Right lobe of liver (tissue), 6 donors: ENCODE data around the gene KBTBD2. TPM values are rescaled to one million over a fixed set of nuclear protein-coding genes. Genes with fewer than 3 reads are reported as not detected.

ENCODE experiments used
- ATAC-seq, 4 donors: fragments of 200-7000 bp; cut with Tn5 transposase; one replicate each; pipeline ENCODE4 v1.9.1; 2020; ENCODE audit warnings: mild to moderate bottlenecking in 4 of 4, moderate library complexity in 4 of 4
- DNase-seq, 3 donors: peaks; one replicate each; pipeline ENCODE4 v3.0.0-alpha.2; 2020
- H3K27ac ChIP-seq, 3 donors: fragments of 200-600 bp; one replicate each; pipeline ENCODE4 v1.8.0; 2022
- H3K27me3 ChIP-seq, 2 donors: fragments of 200-600 bp; one replicate each; pipeline ENCODE4 v1.8.0; 2022
- H3K36me3 ChIP-seq, 4 donors: fragments of 200-600 bp; sonication (generic) in 1 of 4; one replicate each; pipeline versions ENCODE4 v1.5.1 to v1.8.0; 2017 to 2022; ENCODE audit warnings: control low read depth in 1 of 4
- H3K4me1 ChIP-seq, 4 donors: fragments of 200-600 bp; sonication (generic) in 1 of 4; one replicate each; pipeline versions ENCODE4 v1.5.1 to v1.8.0; 2017 to 2022; ENCODE audit warnings: control low read depth in 1 of 4
- H3K4me3 ChIP-seq, 3 donors: fragments of 200-600 bp; one replicate each; pipeline ENCODE4 v1.8.0; 2022
- H3K9me3 ChIP-seq, 4 donors: fragments of 200-600 bp; sonication (generic) in 1 of 4; one replicate each; pipeline versions ENCODE4 v1.5.1 to v1.8.0; 2017 to 2022; ENCODE audit warnings: control low read depth in 1 of 4
- POLR2A ChIP-seq: fragments of 450-650 bp; IDR thresholded peaks from one replicate; pipeline ENCODE4 v1.6.1; 2017; ENCODE audit warnings: antibody characterized with exemption, mild to moderate bottlenecking
- WGBS: methylation state at CpG from one replicate; pipeline ENCODE4 v1.1.6; 2018; ENCODE audit warnings: low coverage, low lambda C conversion rate; ENCODE audit not compliant: insufficient coverage; ENCODE audit errors: missing lambda C conversion rate; 5-methylcytosine and 5-hydroxymethylcytosine counted together
- intact Hi-C, 2 donors: fragments of 100-400 bp; cut with DNase I; formaldehyde crosslinking; loops; one replicate each; pipeline versions ENCODE4 v1.11.2 to v1.14.1; 2022
- long read RNA-seq: library from polyadenylated mRNA; unstranded; transcript quantifications from one replicate; pipeline ENCODE4 v2.0.0, GENCODE V29; 2019
- total RNA-seq, 6 experiments: library from RNA; depleted of rRNA in 2 of 6; stranded (reverse); fragments of >200 nt in 2 of 6; fragmentation: NEBNext Ultra II Directional in 3 of 6; extraction: Animal tissue kit (Norgen Biotek cat#: 25700) in 3 of 6; gene quantifications; one replicate each; pipeline versions ENCODE4 v1.1.0 to v1.2.4, GENCODE V29; 2016 to 2023
- TF ChIP-seq, protein P1 (sequence below), 4 donors: fragments of 200-600 bp in 3 of 4; fragments of 450-650 bp in 1 of 4; IDR thresholded peaks; one replicate each; pipeline versions ENCODE4 v1.5.1 to v1.8.0; 2016 to 2022; ENCODE audit warnings: antibody characterized with exemption in 4 of 4, mild to moderate bottlenecking in 2 of 4
- donor health status: DM: no; HTN: yes; CAD: no.
- donor health status: DM: no; HTN: no; CAD: no.
- donor health status: DM: no; HTN: no; CAD: no.
- donor health status: DM: no; HTN: yes; CAD: no.
- donor health status: DM: no; HTN: yes; CAD: no.

Gene KBTBD2
- 10 to 100 TPM in 4 of 6 experiments, 1 to 10 TPM in 2; 7.0 to 14.5 (median 10.5) TPM for total RNA-seq
- long read RNA-seq, partial matches to known transcripts: 0 of 1 reads
- long read RNA-seq, other reads (novel, unspliced or antisense): 1 of 1 reads

DNA sequence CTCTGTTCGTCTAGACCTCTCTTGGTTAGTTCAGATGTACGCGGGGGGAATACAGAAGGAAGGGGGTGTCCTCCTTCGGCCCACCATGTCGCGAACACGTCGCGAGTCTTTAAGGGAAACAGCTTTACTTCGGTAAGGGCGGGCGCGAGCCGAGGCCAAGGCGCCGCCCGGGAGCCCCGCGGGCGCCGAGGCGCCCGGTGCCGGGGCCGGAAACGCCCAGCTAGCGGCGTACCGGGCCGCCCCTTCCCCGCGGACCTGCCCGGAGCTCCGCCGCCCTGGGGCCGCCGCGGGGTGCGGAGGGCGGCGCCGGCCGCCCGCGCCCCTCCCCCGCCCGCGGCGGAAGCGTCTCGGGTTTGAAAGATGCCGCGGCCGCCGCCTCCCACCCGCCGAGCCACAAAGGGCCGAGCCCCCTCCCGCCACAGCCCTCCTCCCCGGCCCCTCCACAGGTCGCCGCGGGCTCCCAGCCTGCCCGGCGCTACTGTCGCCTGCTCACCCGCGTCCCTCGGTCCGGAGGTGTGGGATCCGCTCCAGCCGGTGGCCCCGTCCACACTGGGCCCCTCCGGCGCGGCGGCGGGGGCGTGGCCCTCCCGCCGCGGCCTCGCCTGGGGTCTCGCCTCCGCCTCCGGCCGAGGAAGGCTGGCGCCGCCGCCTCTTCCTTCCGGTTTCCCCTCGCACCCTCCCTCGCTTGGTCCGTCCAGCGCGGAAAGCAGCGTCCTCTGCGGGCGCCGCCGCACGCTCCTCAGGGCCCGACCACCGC, at the start of gene KBTBD2:
TSS of gene KBTBD2 (minus strand) at position 718 of the 757 bp plus-strand sequence. CDS start 12,156 bp downstream, outside the sequence.
- ATAC-seq (peak; percentile 57 to 74 (median 66)), DNase-seq (peak; percentile 89 to 92 (median 91))
- peaks cover 0 to 33% (median 3%) of the 10 kb centered on the region in 4 donors for H3K4me1 ChIP-seq
- intact Hi-C loops: no loop called here
- WGBS: 0% methylated on average over 23 of the region's 104 CpGs
- no peaks in the 10 kb centered on the region for H3K27me3 ChIP-seq
- H3K4me3 ChIP-seq: peak within 1 kb of the TSS; percentile 60 to 76 (median 76)
- no peaks in the 10 kb centered on the region for H3K36me3 ChIP-seq
- H3K27ac ChIP-seq: peak within 1 kb of the TSS; percentile 92 to 96 (median 95)
- H3K9me3 ChIP-seq: no peaks in the 10 kb centered on the region
- TF ChIP-seq, protein P1, sequence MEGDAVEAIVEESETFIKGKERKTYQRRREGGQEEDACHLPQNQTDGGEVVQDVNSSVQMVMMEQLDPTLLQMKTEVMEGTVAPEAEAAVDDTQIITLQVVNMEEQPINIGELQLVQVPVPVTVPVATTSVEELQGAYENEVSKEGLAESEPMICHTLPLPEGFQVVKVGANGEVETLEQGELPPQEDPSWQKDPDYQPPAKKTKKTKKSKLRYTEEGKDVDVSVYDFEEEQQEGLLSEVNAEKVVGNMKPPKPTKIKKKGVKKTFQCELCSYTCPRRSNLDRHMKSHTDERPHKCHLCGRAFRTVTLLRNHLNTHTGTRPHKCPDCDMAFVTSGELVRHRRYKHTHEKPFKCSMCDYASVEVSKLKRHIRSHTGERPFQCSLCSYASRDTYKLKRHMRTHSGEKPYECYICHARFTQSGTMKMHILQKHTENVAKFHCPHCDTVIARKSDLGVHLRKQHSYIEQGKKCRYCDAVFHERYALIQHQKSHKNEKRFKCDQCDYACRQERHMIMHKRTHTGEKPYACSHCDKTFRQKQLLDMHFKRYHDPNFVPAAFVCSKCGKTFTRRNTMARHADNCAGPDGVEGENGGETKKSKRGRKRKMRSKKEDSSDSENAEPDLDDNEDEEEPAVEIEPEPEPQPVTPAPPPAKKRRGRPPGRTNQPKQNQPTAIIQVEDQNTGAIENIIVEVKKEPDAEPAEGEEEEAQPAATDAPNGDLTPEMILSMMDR (IDR thresholded peaks at IDR 0.05): no peak
- peak; percentile 44 for TF ChIP-seq POLR2A

DNA sequence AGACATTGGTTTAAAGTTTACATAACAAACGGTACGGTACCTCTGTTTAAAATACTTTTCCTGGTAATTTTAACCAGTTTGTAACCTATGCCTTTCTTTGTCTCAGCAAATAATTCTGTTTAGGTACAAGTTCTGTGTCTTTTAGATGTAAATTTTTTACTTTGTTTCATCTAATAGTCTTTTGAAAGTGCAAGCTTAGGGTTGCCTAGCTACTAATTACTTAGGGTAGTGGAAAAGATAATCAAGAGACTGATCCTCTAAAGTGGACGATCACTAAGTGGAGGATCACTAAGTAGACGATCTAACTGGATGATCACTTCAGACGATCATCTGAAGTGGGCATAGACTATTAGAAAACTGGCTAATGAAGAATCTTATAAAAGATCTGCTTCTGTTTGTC, 49.6 kb upstream of the KBTBD2 start:
- no peak for DNase-seq
- Histone ChIP-seq H3K27me3 (no peaks in the 10 kb centered on the region), H3K36me3 (no peaks in the 10 kb centered on the region), H3K9me3 (no peaks in the 10 kb centered on the region), H3K27ac (no peak overlapping the region), H3K4me3 (peak overlapping the region in 2 of 3 donors; percentile 69 to 79), H3K4me1 (peaks cover 0 to 11% (median 2%) of the 10 kb centered on the region in 4 donors)
- 55% methylated on average over 5 of the region's 5 CpGs for WGBS
- intact Hi-C loops: no loop called here
- TF ChIP-seq, protein P1 (IDR thresholded peaks at IDR 0.05): no peak
- TF ChIP-seq POLR2A: no peak
- ATAC-seq: no peak

DNA sequence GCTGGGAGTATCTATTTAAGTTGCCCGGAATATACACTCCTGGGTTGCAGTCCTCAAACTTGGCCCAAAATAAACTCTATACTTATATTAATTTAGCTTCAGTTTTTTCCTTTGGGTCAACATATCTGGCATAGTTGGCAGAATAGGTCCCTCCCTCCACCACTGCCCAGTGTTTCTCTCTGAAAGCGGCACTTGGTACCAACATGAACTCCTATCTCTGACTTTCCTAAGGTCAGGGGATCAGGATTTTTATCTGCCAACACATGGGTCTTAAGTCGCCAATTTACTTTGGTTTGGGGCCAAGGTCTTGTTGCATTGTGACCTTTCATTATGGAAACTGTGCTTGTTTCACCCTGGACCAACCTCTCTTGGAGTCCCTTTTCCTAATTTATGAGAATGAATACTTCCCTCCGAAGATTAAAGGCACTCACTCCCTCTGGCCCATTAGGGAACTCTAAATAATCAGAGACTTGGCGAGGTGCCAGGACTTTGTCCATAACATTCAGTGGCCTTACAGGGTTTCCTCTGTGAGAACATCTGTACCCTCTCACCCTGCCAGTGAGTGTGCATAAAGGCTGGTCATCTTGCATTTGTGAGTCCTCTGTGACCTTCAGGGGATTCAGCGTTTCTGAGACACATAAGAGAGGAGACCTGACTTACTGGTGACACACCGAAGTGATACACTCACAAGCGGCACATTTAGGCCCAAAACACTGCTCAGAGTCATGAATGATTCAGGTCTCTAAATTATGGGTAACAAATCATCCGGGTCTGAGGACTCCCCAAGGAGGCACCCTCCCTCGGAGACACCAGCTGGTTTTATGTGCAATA, 46.0 kb upstream of the KBTBD2 start:
- ATAC-seq (peak in 1 of 4 donors; percentile 30), DNase-seq (peak in 1 of 3 donors; percentile 55)
- no peaks in the 10 kb centered on the region for H3K27me3 ChIP-seq
- H3K4me3 ChIP-seq: no peak overlapping the region
- no peak overlapping the region for H3K27ac ChIP-seq
- peaks cover 0 to 3% (median 0%) of the 10 kb centered on the region in 4 donors for H3K36me3 ChIP-seq
- peaks cover 0 to 11% (median 2%) of the 10 kb centered on the region in 4 donors for H3K4me1 ChIP-seq
- intact Hi-C loops: no loop called here
- WGBS: 53% methylated on average over 8 of the region's 10 CpGs
- no peaks in the 10 kb centered on the region for H3K9me3 ChIP-seq
- TF ChIP-seq, protein P1 (IDR thresholded peaks at IDR 0.05): no peak
- TF ChIP-seq POLR2A: no peak

DNA sequence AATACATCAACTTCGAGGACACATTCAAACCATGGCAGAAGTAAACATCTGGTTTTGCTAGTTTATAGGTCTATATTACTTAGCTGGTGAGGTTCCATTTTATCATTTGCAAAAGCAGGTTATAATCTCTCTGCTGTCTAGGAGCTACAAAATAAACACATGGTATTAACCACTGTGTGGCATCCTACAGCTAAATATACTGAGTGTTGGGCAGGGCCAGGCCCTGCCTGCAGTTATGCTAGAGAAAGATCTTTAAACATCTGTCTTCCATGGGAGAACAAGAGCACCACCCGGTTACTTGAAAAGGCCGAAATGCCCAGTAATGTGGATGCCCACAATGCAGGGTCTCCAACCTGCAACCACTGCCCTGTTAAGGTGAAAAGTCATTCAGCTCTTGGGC, 45.1 kb upstream of the KBTBD2 start:
- ATAC-seq (no peak), DNase-seq (no peak)
- Histone ChIP-seq H3K4me3 (no peak overlapping the region), H3K27ac (no peak overlapping the region), H3K36me3 (peaks cover 0 to 6% (median 0%) of the 10 kb centered on the region in 4 donors), H3K27me3 (no peaks in the 10 kb centered on the region), H3K4me1 (peaks cover 0 to 6% (median 2%) of the 10 kb centered on the region in 4 donors), H3K9me3 (no peaks in the 10 kb centered on the region)
- TF ChIP-seq POLR2A: no peak
- TF ChIP-seq, protein P1 (IDR thresholded peaks at IDR 0.05): no peak
- WGBS: 88% methylated on average over 1 of the region's 3 CpGs
- intact Hi-C loops: no loop called here
